Measurements from ENCODE around the gene SNAP25. TPM values are rescaled to one million over a fixed set of nuclear protein-coding genes. Genes with fewer than 3 reads are reported as not detected.

SNAP25 gene
- total and polyA plus RNA-seq, 8 donors: 1.5 to 11.7 (median 6.8) TPM

GRCh38 chr20:10250902-10251301 lies 32.3 kb downstream of the SNAP25 start:
- no peaks in the 10 kb centered on the region for H3K36me3 ChIP-seq
- H3K9me3 ChIP-seq: no peaks in the 10 kb centered on the region
- no peaks in the 10 kb centered on the region for H3K4me1 ChIP-seq
- ATAC-seq (no peak), DNase-seq (no peak)
- TF ChIP-seq, protein P1, sequence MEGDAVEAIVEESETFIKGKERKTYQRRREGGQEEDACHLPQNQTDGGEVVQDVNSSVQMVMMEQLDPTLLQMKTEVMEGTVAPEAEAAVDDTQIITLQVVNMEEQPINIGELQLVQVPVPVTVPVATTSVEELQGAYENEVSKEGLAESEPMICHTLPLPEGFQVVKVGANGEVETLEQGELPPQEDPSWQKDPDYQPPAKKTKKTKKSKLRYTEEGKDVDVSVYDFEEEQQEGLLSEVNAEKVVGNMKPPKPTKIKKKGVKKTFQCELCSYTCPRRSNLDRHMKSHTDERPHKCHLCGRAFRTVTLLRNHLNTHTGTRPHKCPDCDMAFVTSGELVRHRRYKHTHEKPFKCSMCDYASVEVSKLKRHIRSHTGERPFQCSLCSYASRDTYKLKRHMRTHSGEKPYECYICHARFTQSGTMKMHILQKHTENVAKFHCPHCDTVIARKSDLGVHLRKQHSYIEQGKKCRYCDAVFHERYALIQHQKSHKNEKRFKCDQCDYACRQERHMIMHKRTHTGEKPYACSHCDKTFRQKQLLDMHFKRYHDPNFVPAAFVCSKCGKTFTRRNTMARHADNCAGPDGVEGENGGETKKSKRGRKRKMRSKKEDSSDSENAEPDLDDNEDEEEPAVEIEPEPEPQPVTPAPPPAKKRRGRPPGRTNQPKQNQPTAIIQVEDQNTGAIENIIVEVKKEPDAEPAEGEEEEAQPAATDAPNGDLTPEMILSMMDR (IDR thresholded peaks at IDR 0.05): no peak
- H3K4me3 ChIP-seq: no peak overlapping the region
- no peak overlapping the region for H3K27ac ChIP-seq
- intact Hi-C loops (cut with DNase I): no loop called here
- H3K27me3 ChIP-seq: no peaks in the 10 kb centered on the region

GRCh38 chr20:10253780-10254179 lies 35.1 kb downstream of the SNAP25 start:
- DNase-seq: no peak
- Histone ChIP-seq H3K27ac (no peak overlapping the region), H3K9me3 (no peaks in the 10 kb centered on the region), H3K4me3 (no peak overlapping the region), H3K4me1 (no peaks in the 10 kb centered on the region), H3K27me3 (no peaks in the 10 kb centered on the region), H3K36me3 (no peaks in the 10 kb centered on the region)
- intact Hi-C loops (cut with DNase I): no loop called here
- TF ChIP-seq, protein P1 (IDR thresholded peaks at IDR 0.05): no peak
- ATAC-seq: no peak

DNA sequence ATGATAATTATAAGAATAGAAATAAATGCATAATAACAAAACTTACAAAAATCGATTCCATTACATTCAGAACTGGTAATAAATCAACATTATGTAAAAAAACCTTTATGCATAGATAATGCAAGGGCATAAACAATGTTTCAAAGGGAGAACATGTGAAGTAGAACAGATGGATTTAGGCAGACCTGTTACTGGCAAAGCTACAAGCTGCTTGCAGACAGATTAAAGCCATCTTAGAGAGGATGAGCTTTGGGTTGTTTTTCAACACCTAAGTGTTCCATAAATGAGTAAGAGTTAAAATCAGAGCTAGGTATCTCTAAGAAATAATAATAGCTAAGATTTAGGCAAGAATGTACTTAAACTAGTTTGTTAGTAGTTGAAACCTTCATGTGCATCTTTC lies 37.2 kb downstream of the SNAP25 start:
- no peak overlapping the region for H3K27ac ChIP-seq
- H3K36me3 ChIP-seq: no peaks in the 10 kb centered on the region
- TF ChIP-seq, protein P1 (IDR thresholded peaks at IDR 0.05): no peak
- ATAC-seq: no peak
- no peak overlapping the region for H3K4me3 ChIP-seq
- H3K27me3 ChIP-seq: no peaks in the 10 kb centered on the region
- intact Hi-C loops (cut with DNase I): no loop called here
- H3K9me3 ChIP-seq: no peaks in the 10 kb centered on the region
- no peaks in the 10 kb centered on the region for H3K4me1 ChIP-seq
- no peak for DNase-seq

- no peak overlapping the region for H3K27ac ChIP-seq
- no peaks in the 10 kb centered on the region for H3K36me3 ChIP-seq
- H3K4me3 ChIP-seq: no peak overlapping the region
- TF ChIP-seq, protein P1 (IDR thresholded peaks at IDR 0.05): no peak
- intact Hi-C loops (cut with DNase I): no loop called here
- ATAC-seq (no peak), DNase-seq (no peak)
- no peaks in the 10 kb centered on the region for H3K27me3 ChIP-seq
- H3K4me1 ChIP-seq: no peaks in the 10 kb centered on the region
- no peaks in the 10 kb centered on the region for H3K9me3 ChIP-seq
Observed at GRCh38 chr20:10259166-10259565, 40.5 kb downstream of the SNAP25 start.

DNA sequence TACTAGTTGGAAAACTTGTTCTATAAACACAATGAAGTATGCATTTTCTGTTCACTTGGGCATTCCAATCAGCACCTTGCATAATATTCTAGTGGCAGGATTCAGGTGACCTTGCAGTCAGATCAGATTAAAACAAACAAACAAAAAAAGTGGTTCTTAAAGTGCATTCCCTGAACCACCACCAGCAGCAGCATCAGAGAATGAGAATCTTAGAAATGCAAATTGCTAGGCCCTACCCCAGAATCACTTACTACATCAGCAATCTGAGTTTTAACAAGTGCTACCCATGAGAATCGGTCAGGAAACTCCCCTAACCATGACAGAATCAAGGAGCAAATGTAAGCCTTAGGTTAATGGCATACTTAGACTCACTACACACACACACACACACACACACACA lies 41.7 kb downstream of the SNAP25 start:
- DNase-seq: no peak
- TF ChIP-seq, protein P1 (IDR thresholded peaks at IDR 0.05): no peak
- intact Hi-C loops (cut with DNase I): no loop called here
- Histone ChIP-seq H3K27me3 (no peaks in the 10 kb centered on the region), H3K27ac (no peak overlapping the region), H3K4me3 (no peak overlapping the region), H3K4me1 (no peaks in the 10 kb centered on the region), H3K36me3 (no peaks in the 10 kb centered on the region), H3K9me3 (no peaks in the 10 kb centered on the region)
- no peak for ATAC-seq
